HG02884 (cell line): ENCODE results near the gene CIB1.

Source experiments
- ATAC-seq: cut with Tn5 transposase; IDR thresholded peaks from one replicate; pipeline ENCODE4 v1.9.1; 2021; ENCODE audit warnings: mild to moderate bottlenecking, moderate library complexity; ENCODE audit not compliant: unreplicated experiment

Gene CIB1

DNA sequence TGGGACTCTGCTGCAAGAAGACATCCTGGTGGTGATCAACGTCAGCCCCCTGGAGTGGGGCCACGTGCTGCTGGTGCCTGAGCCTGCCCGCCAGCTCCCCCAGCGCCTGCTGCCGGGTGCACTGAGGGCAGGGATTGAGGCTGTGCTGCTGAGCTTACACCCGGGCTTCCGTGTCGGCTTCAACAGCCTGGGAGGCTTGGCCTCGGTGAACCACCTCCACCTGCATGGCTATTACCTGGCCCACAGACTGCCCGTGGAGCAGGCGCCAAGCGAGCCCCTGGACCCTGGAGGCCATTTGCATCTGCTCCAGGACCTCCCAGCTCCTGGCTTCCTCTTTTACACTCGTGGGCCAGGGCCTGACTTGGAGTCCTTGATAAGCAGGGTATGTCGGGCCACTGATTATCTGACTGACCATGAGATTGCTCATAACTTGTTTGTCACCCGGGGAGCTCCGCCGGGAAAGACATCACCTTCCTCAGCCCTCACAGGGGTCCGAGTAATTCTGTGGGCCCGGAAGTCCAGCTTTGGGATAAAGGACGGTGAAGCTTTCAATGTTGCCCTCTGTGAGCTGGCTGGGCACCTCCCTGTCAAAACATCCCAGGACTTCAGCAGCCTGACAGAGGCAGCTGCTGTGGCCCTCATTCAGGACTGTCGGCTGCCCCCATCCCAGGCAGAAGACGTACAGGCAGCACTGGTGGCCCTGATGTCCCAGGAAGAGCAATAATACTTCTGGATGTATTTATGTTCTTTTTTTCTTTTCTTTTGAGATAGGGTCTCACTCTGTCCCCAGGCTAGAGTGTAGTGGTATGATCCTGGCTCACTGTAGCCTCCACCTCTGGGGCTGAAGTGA is 7.8 kb upstream of the CIB1 start:
- ATAC-seq: no peak

DNA sequence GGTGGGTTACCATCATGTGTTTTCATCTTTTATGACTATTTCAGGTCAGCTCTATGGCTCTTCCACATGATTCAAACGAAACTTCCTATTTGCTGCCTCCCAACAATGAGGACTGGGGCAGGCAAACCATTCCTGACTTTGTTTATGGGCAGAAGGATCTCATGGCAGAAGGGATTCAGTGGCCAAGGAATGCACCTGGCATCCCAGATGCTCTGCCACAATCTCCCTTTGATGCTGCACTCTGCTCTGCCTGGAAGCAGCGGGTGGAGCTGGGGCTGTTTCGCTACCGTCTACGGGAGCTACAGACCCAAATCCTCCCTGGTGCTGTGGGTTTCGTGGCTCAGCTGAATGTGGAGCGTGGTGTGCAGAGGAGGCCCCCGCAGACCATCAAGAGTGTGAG is 7.1 kb upstream of the CIB1 start:
- no peak for ATAC-seq

DNA sequence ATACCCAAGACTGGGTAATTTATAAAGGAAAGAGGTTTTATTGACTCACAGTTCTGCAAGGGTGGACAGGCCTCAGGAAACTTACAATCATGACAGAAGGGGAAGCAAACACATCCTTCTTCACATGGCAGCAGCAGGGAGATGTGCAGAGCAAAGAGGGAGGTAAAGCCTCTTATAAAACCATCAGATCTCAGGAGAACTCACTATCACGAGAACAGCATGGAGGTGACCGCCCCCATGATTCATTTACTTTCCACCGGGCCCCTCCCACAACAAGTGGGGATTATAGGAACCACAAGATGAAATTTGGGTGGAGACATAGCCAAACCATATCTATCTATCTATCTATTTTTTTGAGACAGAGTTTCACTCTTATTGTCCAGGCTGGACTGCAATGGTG is 5.6 kb upstream of the CIB1 start:
- ATAC-seq: no peak

DNA sequence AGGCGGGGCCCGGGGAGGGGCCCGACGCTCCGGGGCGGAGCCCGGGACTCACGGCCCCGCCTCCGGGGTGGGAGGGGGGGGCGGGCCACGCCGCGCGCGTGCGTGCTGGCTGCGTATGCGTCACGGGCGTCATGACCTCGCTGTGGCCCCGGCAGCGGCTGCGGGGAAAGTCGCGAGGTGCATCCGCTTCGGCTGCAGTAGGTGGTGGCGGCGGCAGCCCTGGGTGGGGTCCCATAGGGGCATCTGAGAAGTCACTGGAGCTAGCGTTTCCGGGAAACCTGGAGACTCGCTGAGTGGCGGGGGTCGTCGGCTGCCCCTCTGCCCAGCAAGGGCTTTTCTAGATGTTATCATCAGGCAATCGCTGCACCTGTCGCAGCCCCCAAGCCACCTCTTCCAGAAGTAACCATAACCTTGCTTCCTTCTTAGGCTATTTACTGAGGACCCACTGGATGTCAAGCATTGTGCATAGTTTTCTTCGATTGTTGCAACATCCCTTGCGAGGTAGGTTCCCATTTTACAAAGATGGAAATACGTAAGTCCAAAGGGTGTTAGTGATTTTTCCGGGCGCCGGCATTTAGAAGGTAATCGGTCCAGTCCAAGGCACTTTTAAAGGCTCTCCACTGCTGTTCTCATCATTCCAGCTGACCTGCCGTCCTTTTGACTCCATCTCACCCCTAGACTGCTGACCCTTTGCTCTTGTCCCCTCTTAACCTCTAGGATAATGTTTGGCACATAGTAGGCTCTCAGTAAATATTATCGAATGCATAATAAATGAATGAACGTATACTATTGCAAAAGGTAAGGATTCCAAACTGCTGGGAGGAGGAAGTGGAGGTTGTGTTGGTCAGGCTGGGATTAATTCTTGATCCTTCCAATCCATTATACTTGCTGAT is 601 bp upstream of the CIB1 start, which contains the start of gene GDPGP1:
GDPGP1 (plus strand) TSS at position 114 of the 893 bp plus-strand sequence. CDS start 6,700 bp downstream, outside the sequence.
- peak; percentile 65 for ATAC-seq

DNA sequence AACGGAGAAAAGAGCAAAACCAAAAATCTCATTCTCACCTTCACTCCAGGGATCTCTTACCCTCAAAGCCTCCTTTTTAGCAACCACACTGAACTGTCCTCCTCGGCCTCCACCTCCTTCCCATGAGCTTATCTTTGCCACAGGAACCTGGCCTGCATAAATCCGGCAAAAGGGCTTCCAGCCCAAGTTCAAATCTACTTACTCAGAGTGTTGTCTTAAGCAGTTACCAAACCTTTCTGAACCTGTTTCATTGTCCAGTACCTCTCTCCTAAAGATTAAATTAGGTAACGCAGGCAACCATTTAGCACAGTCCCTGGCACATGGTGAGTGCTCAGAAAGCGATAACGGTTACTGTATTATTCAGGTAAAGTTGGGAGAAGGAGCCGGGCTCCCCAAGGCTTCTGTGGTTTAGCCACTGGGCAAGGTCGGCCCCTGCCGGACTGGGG is 777 bp downstream of the CIB1 start:
- ATAC-seq: no peak

DNA sequence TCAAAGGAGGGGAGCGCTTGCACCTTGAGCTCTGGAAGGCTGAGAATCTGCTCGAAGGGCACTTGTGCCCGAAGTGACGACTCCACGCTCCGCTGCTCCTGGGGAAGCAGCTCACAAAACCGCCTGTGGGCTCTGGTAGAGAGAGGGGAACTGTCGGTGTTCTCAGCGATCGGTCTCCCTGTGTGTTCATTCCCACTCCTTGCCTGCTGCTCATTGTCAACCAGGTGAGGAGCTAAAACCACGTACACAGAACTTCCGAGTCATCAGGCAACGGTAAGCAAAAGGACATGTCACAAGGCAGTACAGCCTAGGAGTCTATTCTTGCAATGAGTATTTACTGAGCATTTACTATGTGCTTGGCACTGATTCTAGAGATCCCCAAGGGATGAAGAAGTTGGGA is 1.5 kb downstream of the CIB1 start:
- no peak for ATAC-seq

DNA sequence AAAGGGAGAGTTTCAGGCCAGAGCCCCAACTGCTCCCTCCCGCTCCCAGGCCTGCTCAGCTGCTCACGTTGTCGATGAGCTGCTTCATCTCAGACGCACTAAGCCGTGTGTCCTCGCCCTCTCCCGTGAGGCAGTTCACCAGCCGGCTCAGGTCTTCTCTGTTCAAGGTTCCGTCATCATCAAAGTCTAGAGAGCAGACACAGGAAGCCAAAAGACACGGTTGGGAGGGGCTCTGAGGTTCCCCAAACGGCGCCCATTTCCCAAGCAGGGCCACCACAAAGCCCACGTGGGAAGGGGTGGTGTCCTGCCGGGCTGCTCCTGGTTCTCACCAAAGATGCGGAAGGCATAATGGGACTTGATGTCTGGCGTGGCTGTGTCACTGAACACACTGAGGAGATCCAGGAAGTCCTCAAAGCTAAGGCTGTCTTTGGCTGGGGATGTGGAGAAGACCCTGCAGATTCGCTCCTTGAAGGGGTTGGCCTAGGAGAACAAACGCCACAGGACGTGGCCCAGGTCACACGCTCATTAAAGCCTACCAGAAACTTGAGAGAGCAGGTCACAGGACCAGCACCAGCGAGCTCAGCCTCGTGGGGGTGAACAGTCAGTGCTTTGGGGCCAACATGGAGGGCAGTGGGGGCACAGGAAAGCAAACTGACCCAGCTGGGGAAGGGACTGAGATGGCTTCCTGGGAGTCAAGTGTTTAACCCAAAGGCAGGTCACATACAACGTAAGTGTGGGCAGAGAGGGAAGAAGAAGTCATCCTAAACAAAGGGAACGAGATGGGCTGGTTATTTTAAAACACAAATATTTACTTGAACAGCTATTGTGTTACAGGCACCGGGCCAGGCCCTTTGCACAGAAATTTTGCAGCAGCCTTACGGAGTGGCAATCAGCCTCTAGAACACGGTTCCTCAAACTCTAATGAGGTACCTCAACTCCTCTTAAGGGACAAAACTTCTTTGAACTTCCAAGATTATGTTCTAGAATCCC is 2.4 kb downstream of the CIB1 start:
- no peak for ATAC-seq

DNA sequence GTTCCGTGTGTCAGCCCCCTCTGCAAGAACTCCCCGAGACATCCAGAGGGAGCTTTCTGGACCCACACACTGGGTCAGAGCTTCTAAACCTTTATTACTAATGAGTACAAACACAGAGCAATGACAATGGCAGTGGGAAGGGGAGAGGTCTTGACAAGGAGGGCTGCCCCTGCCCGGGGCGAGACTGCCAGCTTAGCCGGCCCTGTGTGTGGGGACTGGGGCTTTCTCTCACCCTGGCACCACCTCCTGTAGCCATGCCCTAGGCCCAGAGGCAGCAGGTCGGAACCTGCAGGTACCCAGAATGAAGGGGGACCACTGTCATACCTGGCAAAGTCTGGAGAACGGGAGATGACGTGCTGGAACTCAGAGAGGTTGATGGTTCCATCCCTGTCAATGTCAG is 3.1 kb downstream of the CIB1 start:
- ATAC-seq: no peak

DNA sequence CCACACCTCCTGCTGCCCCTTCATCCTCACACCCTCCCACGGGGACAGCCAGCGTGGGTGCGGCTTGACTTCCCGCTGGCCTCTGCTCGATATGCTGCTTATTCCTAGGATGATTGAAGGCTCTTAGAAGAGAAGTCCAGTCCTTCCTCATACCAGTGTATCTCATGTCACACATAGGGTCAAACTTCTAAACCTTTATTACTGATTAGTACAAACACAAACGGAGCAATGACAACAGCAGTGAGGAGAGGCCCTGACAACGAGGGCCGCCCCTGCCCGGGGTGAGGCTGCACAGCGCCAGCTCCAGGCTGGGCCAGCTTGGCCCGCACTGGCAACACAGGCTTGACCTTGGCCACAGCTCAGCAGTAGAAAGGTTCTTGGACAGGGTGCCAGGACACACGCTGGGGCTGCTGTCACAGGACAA is 3.7 kb downstream of the CIB1 start:
- ATAC-seq: no peak

DNA sequence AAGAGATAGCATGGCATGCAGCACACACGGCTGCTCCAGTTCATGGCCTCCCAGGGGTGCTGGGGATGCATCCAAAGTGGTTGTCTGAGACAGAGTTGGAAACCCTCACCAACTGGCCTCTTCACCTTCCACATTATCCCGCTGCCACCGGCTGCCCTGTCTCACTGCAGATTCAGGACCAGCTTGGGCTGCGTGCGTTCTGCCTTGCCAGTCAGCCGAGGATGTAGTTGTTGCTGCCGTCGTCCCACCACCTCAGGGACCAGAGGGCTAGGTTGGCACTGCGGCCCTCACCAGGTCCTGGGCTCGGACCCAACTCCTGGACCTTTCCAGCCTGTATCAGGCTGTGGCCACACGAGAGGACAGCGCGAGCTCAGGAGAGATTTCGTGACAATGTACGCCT is 4.8 kb downstream of the CIB1 start:
- ATAC-seq: no peak

DNA sequence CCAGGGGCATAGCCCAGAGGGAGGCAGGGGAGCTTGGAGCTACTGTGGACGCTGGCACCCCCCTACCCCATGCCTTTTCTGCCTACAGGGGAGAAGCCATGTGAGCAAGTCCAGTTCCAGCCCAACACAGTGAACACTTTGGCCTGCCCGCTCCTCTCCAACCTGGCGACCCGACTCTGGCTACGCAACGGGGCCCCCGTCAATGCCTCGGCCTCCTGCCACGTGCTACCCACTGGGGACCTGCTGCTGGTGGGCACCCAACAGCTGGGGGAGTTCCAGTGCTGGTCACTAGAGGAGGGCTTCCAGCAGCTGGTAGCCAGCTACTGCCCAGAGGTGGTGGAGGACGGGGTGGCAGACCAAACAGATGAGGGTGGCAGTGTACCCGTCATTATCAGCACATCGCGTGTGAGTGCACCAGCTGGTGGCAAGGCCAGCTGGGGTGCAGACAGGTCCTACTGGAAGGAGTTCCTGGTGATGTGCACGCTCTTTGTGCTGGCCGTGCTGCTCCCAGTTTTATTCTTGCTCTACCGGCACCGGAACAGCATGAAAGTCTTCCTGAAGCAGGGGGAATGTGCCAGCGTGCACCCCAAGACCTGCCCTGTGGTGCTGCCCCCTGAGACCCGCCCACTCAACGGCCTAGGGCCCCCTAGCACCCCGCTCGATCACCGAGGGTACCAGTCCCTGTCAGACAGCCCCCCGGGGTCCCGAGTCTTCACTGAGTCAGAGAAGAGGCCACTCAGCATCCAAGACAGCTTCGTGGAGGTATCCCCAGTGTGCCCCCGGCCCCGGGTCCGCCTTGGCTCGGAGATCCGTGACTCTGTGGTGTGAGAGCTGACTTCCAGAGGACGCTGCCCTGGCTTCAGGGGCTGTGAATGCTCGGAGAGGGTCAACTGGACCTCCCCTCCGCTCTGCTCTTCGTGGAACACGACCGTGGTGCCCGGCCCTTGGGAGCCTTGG is 5.6 kb downstream of the CIB1 start:
- no peak for ATAC-seq

DNA sequence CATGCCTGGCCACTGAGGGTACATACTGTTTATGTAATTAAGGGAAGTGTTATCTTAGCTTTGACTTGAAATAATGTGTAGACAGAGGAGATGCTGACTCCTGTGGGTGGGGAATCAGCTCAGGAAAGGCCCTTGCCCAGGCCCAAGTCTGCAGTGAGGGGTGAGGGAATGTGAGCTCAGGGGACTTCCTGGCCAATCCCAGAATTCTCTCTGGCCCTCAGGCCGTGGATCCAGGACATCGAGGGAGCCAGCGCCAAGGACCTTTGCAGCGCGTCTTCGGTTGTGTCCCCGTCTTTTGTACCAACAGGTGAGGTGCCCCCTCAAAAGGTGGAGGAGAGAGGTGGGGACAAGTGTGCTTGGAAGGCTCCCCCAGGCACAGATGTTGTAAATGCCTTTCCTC is 6.4 kb downstream of the CIB1 start:
- ATAC-seq: no peak

DNA sequence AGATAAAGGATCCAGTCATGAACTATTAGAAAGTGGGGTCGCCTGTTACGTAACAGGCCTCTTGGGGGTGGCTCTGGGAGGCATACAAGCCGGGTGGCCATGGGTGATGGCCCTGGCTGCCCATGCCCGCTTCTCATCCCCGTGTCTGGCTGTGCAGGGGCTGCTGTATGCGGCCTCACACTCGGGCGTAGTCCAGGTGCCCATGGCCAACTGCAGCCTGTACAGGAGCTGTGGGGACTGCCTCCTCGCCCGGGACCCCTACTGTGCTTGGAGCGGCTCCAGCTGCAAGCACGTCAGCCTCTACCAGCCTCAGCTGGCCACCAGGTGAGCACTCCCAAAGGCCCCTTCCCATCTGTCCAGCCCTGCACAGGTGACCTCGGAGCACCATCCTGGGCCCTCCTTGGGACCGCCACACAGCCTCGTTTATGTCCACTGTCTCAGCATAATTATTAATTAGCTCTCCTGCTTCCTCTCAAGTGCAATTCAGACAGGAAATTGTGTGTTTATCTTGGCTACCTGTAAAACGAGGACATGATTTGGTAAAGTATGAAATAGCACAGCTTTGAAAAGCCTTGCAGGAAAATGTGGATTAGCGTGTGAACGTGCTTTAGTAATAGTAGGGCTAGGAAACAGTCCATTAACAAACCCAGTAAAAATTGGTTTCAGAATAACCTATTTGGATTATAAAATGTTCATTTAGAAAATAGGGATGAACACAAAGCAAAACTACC is 8.1 kb downstream of the CIB1 start:
- no peak for ATAC-seq

DNA sequence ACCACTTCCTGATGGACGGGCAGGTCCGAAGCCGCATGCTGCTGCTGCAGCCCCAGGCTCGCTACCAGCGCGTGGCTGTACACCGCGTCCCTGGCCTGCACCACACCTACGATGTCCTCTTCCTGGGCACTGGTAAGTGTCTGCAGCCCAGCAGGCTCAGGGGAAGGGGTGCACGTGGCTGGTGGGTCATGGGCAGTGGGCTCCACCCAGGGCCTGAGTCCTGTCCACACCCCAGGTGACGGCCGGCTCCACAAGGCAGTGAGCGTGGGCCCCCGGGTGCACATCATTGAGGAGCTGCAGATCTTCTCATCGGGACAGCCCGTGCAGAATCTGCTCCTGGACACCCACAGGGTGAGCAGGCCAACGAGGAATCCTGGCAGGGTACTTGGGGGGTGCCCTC is 8.7 kb downstream of the CIB1 start:
- ATAC-seq: no peak

DNA sequence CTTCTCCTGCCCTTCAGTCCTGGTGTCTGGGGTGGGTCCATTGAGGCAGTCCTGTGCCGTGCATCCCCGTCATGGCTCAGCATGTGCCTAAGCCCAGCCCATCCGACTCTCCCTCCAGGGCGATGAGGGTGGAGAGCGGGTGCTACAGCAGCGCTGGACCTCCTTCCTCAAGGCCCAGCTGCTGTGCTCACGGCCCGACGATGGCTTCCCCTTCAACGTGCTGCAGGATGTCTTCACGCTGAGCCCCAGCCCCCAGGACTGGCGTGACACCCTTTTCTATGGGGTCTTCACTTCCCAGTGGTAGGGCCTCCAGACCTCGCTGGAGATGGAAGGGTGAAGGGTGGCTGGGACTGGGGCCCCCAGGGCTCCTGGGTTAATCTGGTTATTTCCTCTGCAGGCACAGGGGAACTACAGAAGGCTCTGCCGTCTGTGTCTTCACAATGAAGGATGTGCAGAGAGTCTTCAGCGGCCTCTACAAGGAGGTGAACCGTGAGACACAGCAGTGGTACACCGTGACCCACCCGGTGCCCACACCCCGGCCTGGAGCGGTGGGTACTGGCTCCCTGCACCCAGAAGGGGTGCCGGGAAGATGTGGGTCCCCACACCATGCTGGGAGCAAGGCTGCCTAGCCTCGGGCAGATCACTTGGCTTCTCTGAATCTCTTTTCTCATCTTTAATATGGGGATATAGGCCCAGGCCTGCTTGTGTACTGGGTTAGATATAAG is 10.1 kb downstream of the CIB1 start:
- no peak for ATAC-seq

DNA sequence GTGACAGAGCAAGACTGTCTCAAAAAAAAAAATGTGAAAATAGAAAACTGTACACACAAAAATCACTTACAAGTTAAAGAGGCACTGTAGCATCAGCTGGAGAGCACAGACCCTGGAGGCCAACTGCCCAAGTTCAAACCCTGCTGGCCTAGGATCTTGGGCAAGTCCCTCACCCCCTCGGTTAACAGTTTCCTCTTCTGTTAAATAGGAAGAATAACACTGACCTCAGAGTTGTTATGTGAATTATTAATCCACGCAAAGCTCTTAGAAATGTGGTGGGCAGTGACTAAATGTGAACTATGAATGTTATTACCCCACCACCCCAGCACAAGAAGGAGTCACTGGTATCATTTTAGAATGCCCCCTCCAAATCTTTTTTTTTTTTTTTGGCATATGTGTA is 11.2 kb downstream of the CIB1 start:
- no peak for ATAC-seq

DNA sequence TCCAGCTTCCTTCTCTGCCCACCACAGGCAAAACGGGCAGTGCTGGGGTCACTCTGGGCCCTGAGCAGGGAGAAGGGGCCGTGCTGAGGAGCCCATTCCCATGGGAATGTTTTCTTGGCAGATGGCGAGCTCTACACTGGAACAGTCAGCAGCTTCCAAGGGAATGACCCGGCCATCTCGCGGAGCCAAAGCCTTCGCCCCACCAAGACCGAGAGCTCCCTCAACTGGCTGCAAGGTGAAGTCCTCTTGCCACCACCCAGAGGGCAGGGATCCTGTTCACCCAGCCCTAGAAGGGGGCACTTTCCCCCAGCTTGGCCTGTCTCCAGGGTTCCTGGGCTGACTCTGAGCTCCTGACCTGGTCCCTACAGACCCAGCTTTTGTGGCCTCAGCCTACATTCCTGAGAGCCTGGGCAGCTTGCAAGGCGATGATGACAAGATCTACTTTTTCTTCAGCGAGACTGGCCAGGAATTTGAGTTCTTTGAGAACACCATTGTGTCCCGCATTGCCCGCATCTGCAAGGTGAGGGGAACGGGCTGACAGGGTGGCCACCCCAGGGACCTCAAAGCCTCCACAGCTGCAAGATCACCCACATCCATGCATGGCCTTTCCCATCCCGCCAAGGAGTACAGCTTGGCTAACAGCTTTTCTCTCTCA is 12.4 kb downstream of the CIB1 start:
- ATAC-seq: no peak
